ENCODE results near the gene SMKR1.

- TF ChIP-seq CTCF (IDR thresholded peaks at IDR 0.05; ENCODE audit: insufficient read depth, low read length) (no peak), REST (IDR thresholded peaks at IDR 0.05; ENCODE audit: insufficient replicate concordance, low read depth) (no peak), POLR2AphosphoS5 (IDR thresholded peaks at IDR 0.05; ENCODE audit: low read depth) (no peak)
Observed at GRCh38 chr7:129480674-129481363, 21.5 kb upstream of the SMKR1 start.
